Loucy (cell line): ENCODE results near the gene SLC2A5.

Experiments used
- H2AFZ ChIP-seq: fragments of 200-600 bp; sonication (generic); 2 replicates; pipeline ENCODE4 v1.6.0; 2016; ENCODE audit warnings: antibody characterized with exemption, mild to moderate bottlenecking, low read length, moderate library complexity
- H3F3A ChIP-seq: fragments of 200-600 bp; 2 replicates; pipeline ENCODE4 v1.6.0; 2016; ENCODE audit warnings: antibody characterized with exemption, low read depth, mild to moderate bottlenecking
- H3K27me3 ChIP-seq: fragments of 200-600 bp; sonication (generic); 2 replicates; pipeline ENCODE4 v1.6.1; 2014; ENCODE audit warnings: low read length, mild to moderate bottlenecking; ENCODE audit not compliant: insufficient read depth, poor library complexity, severe bottlenecking
- H3K36me3 ChIP-seq: fragments of 200-600 bp; sonication (generic); 2 replicates; pipeline ENCODE4 v1.6.1; 2016; ENCODE audit warnings: low read length; ENCODE audit not compliant: insufficient read depth
- H3K4me1 ChIP-seq: fragments of 200-600 bp; sonication (generic); 2 replicates; pipeline ENCODE4 v1.5.1; 2014; ENCODE audit warnings: low read length, mild to moderate bottlenecking; ENCODE audit not compliant: insufficient read depth, poor library complexity, severe bottlenecking
- H3K4me2 ChIP-seq: fragments of 200-600 bp; sonication (generic); 2 replicates; pipeline ENCODE4 v1.6.0; 2014; ENCODE audit warnings: antibody characterized with exemption, low read length, low read depth, mild to moderate bottlenecking; ENCODE audit not compliant: poor library complexity, severe bottlenecking
- H3K4me3 ChIP-seq: fragments of 200-600 bp; sonication (generic); 2 replicates; pipeline ENCODE4 v1.5.1; 2014; ENCODE audit warnings: low read length, mild to moderate bottlenecking, mixed read lengths; ENCODE audit not compliant: poor library complexity, severe bottlenecking
- H3K79me2 ChIP-seq: fragments of 200-600 bp; sonication (generic); 2 replicates; pipeline ENCODE4 v1.6.1; 2014; ENCODE audit warnings: low read length; ENCODE audit not compliant: insufficient read depth
- H3K9ac ChIP-seq: fragments of 200-600 bp; sonication (generic); 2 replicates; pipeline ENCODE4 v1.6.0; 2014; ENCODE audit warnings: mild to moderate bottlenecking, low read depth, low read length, moderate library complexity; ENCODE audit not compliant: poor library complexity, severe bottlenecking
- H3K9me2 ChIP-seq: fragments of 200-600 bp; sonication (generic); replicated peaks from 2 replicates; pipeline ENCODE4 v1.6.1; 2016; ENCODE audit warnings: low read depth, low read length, mixed read lengths
- H3K9me3 ChIP-seq: fragments of 200-600 bp; sonication (generic); 2 replicates; pipeline ENCODE4 v1.6.1; 2014; ENCODE audit warnings: mild to moderate bottlenecking, antibody characterized with exemption, low read length, low read depth; ENCODE audit not compliant: insufficient read depth
- H4K20me1 ChIP-seq: fragments of 200-600 bp; sonication (generic); 2 replicates; pipeline ENCODE4 v1.6.0; 2014; ENCODE audit warnings: antibody characterized with exemption, low read length, mild to moderate bottlenecking; ENCODE audit not compliant: insufficient read depth, poor library complexity, severe bottlenecking
- EZH2phosphoT487 ChIP-seq: fragments of 200-600 bp; IDR thresholded peaks from 2 replicates; pipeline ENCODE4 v1.6.1; 2018; ENCODE audit warnings: antibody characterized with exemption, mild to moderate bottlenecking, moderate library complexity, borderline replicate concordance
- TF ChIP-seq, protein P1 (sequence below): fragments of 200-600 bp; sonication (generic); conservative IDR thresholded peaks from 2 replicates; pipeline ENCODE4 v1.5.1; 2014; ENCODE audit warnings: mild to moderate bottlenecking, antibody characterized with exemption, low read length

The SLC2A5 gene

DNA sequence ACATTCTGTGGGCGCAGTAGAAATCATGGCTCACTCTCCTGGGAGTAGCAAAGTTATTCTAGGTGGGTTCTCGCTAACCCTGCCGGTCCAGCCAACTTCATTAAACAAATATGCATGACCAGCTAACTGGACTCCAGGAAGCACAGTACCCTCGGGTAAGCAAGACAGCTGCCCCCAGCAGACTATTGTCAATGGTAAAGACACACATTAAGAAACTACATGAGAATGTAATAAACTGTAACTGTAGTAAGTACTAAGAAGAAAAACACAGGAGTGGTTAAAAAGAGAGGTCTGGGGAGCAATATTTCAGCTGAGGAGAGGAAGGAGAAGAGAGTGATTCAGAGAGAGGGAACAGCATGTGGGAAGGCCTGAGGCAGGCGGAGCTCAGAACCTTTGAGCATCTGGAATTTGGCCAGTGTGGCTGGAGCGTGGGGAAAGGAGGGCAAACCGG is 7.4 kb downstream of the SLC2A5 start:
- H3F3A ChIP-seq: no peaks in the 10 kb centered on the region
- H3K27me3 ChIP-seq: no peaks in the 10 kb centered on the region
- no peaks in the 10 kb centered on the region for H3K79me2 ChIP-seq
- no peak overlapping the region for H3K9ac ChIP-seq
- H3K9me2 ChIP-seq: no peaks in the 10 kb centered on the region
- H2AFZ ChIP-seq: no peak overlapping the region
- H3K4me3 ChIP-seq: no peak overlapping the region
- H3K36me3 ChIP-seq: no peaks in the 10 kb centered on the region
- H3K4me1 ChIP-seq: no peaks in the 10 kb centered on the region
- TF ChIP-seq EZH2phosphoT487: no peak
- TF ChIP-seq, protein P1, sequence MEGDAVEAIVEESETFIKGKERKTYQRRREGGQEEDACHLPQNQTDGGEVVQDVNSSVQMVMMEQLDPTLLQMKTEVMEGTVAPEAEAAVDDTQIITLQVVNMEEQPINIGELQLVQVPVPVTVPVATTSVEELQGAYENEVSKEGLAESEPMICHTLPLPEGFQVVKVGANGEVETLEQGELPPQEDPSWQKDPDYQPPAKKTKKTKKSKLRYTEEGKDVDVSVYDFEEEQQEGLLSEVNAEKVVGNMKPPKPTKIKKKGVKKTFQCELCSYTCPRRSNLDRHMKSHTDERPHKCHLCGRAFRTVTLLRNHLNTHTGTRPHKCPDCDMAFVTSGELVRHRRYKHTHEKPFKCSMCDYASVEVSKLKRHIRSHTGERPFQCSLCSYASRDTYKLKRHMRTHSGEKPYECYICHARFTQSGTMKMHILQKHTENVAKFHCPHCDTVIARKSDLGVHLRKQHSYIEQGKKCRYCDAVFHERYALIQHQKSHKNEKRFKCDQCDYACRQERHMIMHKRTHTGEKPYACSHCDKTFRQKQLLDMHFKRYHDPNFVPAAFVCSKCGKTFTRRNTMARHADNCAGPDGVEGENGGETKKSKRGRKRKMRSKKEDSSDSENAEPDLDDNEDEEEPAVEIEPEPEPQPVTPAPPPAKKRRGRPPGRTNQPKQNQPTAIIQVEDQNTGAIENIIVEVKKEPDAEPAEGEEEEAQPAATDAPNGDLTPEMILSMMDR: no peak
- H3K4me2 ChIP-seq: no peak overlapping the region
- no peaks in the 10 kb centered on the region for H3K9me3 ChIP-seq
- H4K20me1 ChIP-seq: no peaks in the 10 kb centered on the region

DNA sequence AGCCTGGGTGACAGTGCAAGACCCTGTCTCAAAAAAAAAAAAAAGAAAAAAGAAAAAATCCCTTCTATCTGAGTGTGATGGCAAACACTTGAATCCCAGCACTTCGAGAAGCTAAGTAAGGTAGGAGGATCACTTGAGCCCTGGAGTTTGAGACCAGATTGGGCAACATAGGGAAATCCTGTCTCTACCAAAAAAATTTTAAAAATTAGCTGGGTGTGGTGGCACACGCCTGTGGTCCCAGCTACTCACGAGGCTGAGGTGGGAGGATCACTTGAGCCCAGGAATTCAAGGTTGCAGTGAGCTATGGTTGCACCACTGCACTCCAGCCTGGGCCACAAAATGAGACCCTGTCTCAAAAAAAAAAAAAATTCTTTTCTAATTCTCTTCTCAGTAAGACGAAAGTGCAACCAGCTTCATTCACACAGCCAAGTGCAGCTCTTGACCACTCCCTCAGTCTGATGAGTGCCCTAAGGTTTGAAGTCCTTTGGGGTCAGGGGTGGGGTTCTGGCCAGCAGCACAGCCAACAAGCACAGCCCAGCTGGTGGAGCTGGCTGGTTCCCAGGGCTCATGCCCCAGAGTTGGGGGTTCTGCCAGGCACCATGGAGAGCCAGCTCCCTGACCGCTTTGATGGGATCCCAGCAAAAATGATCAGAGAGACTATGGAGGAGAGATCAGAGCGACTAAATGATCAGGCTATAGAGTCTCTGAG is 8.0 kb downstream of the SLC2A5 start:
- H4K20me1 ChIP-seq: no peaks in the 10 kb centered on the region
- H2AFZ ChIP-seq: no peak overlapping the region
- TF ChIP-seq, protein P1: no peak
- TF ChIP-seq EZH2phosphoT487: no peak
- no peaks in the 10 kb centered on the region for H3K9me3 ChIP-seq
- H3K27me3 ChIP-seq: no peaks in the 10 kb centered on the region
- H3K9ac ChIP-seq: no peak overlapping the region
- H3K4me3 ChIP-seq: no peak overlapping the region
- no peaks in the 10 kb centered on the region for H3F3A ChIP-seq
- H3K4me1 ChIP-seq: no peaks in the 10 kb centered on the region
- H3K36me3 ChIP-seq: no peaks in the 10 kb centered on the region
- no peaks in the 10 kb centered on the region for H3K9me2 ChIP-seq
- no peaks in the 10 kb centered on the region for H3K79me2 ChIP-seq
- H3K4me2 ChIP-seq: no peak overlapping the region

DNA sequence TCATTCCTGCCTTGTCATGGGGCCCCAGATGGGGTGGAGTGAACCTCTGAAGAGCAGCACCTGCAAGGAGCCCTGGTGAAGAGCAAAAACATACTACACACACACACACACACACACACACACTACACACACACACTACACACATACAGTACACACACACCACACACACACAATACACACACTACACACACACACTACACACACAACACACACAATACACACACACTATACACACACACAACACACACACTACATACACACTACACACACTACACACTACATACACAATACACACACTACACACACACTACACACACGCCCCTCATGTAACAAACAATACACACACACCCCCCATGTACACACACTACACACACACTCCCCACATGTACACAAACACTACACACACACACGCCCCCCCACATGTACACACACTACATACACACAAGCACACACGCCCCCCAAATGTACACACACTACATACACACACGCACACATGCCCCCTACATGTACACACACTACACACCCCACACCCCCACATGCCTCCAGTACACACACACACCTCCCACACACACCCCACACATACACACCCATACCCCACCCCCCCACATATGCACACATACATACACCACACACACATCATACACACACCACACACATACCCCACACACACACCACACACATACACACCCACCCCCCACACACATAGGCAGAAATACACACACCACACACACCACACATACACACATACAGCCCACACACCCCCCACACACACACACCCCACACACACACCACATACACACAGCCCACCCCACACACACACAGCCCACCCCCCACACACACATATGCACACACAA is 9.3 kb downstream of the SLC2A5 start:
- no peaks in the 10 kb centered on the region for H3K9me2 ChIP-seq
- H3K4me3 ChIP-seq: no peak overlapping the region
- H3K9ac ChIP-seq: no peak overlapping the region
- no peak overlapping the region for H2AFZ ChIP-seq
- no peak overlapping the region for H3K4me2 ChIP-seq
- H3F3A ChIP-seq: no peaks in the 10 kb centered on the region
- TF ChIP-seq EZH2phosphoT487: no peak
- TF ChIP-seq, protein P1: no peak
- H3K4me1 ChIP-seq: no peaks in the 10 kb centered on the region
- H3K9me3 ChIP-seq: no peaks in the 10 kb centered on the region
- no peaks in the 10 kb centered on the region for H3K79me2 ChIP-seq
- no peaks in the 10 kb centered on the region for H3K36me3 ChIP-seq
- no peaks in the 10 kb centered on the region for H4K20me1 ChIP-seq
- no peaks in the 10 kb centered on the region for H3K27me3 ChIP-seq
